Uterus (tissue), 2 donors: ENCODE data around the gene RPL3.

ENCODE experiments used
- POLR2A ChIP-seq, 2 donors: fragments of 450-650 bp; IDR thresholded peaks; one replicate each; pipeline ENCODE4 v1.6.1; 2016; ENCODE audit warnings: antibody characterized with exemption in 2 of 2, mild to moderate bottlenecking in 1 of 2, moderate library complexity in 1 of 2
- TF ChIP-seq, protein P1 (sequence below), 4 experiments: fragments of 200-600 bp in 2 of 4; fragments of 450-650 bp in 2 of 4; sonication (generic) in 2 of 4; IDR thresholded peaks; one replicate each; pipeline ENCODE4 v1.5.1; 2016 to 2019; ENCODE audit warnings: antibody characterized with exemption in 4 of 4, mild to moderate bottlenecking in 2 of 4, moderate library complexity in 1 of 4

DNA sequence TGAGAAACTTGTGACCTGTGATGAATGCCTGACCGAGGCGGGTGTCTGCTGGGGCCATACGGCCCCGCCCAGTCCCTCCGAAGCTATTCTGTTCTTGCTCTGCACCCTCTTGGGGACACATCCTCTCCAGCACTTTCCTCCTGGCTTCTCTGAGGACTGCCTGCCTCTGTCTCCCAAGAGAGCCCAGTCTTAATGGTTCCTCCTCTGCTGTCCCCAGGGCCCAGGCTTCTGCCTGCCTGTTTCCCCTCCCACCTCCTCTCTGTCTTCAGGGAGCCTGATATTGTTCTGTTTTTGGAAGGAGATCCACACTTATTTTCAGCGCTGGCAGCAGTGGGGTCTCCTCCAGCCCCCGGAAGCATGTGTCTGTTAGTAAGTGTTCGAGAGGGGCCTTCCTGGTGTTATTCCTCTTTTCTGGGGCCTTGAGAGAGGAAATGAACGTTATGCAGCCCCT, 49.1 kb upstream of the RPL3 start:
- TF ChIP-seq, protein P1, sequence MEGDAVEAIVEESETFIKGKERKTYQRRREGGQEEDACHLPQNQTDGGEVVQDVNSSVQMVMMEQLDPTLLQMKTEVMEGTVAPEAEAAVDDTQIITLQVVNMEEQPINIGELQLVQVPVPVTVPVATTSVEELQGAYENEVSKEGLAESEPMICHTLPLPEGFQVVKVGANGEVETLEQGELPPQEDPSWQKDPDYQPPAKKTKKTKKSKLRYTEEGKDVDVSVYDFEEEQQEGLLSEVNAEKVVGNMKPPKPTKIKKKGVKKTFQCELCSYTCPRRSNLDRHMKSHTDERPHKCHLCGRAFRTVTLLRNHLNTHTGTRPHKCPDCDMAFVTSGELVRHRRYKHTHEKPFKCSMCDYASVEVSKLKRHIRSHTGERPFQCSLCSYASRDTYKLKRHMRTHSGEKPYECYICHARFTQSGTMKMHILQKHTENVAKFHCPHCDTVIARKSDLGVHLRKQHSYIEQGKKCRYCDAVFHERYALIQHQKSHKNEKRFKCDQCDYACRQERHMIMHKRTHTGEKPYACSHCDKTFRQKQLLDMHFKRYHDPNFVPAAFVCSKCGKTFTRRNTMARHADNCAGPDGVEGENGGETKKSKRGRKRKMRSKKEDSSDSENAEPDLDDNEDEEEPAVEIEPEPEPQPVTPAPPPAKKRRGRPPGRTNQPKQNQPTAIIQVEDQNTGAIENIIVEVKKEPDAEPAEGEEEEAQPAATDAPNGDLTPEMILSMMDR (IDR thresholded peaks at IDR 0.05) = no peak
- TF ChIP-seq POLR2A (IDR thresholded peaks at IDR 0.05) = no peak
